Stomach (tissue), 4 donors: Measurements from ENCODE around the gene C1orf226.

ENCODE experiments used
- EP300 ChIP-seq: sonication (generic); formaldehyde crosslinking; IDR thresholded peaks from one replicate; pipeline ENCODE4 v1.6.1; 2017; ENCODE audit warnings: antibody characterized with exemption
- POLR2A ChIP-seq, 4 donors: fragments of 450-650 bp; IDR thresholded peaks; one replicate each; pipeline ENCODE4 v1.6.1; 2016; ENCODE audit warnings: antibody characterized with exemption in 4 of 4, control low read depth in 2 of 4, mild to moderate bottlenecking in 1 of 4, moderate library complexity in 1 of 4
- TF ChIP-seq, protein P1 (sequence below), 7 experiments: fragments of 450-650 bp in 4 of 7; fragments of 200-600 bp in 3 of 7; sonication (generic) in 3 of 7; IDR thresholded peaks; one replicate each; pipeline ENCODE4 v1.5.1; 2016 to 2019; ENCODE audit warnings: antibody characterized with exemption in 7 of 7, control low read depth in 2 of 7, mild to moderate bottlenecking in 1 of 7

DNA sequence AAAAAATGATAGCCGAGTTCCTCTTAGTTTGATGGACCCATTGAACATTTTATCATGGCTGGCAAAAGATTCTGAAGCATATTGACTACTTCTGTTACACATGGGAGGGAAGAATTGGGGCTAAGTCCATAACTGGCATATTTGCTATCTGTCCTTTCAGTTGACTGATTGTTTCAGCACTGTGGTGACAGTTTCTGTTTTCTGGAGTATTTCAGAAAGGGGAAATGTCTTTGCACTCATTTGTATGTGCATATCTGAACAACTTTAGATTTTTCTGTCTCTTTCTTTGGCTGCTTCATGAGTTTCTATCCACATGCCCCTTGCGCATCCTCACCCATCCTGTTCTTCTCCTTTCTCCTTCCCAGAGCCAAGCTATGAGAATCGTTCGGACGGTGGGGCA, 38.1 kb upstream of the C1orf226 start:
- TF ChIP-seq EP300 (no peak), POLR2A (IDR thresholded peaks at IDR 0.05) (no peak)
- TF ChIP-seq, protein P1, sequence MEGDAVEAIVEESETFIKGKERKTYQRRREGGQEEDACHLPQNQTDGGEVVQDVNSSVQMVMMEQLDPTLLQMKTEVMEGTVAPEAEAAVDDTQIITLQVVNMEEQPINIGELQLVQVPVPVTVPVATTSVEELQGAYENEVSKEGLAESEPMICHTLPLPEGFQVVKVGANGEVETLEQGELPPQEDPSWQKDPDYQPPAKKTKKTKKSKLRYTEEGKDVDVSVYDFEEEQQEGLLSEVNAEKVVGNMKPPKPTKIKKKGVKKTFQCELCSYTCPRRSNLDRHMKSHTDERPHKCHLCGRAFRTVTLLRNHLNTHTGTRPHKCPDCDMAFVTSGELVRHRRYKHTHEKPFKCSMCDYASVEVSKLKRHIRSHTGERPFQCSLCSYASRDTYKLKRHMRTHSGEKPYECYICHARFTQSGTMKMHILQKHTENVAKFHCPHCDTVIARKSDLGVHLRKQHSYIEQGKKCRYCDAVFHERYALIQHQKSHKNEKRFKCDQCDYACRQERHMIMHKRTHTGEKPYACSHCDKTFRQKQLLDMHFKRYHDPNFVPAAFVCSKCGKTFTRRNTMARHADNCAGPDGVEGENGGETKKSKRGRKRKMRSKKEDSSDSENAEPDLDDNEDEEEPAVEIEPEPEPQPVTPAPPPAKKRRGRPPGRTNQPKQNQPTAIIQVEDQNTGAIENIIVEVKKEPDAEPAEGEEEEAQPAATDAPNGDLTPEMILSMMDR (IDR thresholded peaks at IDR 0.05): no peak
